CD14-positive monocyte (primary cell): ENCODE measurements around the gene STK32C. TPM values are rescaled to one million over a fixed set of nuclear protein-coding genes. Genes with fewer than 3 reads are reported as not detected.

Source experiments
- DNase-seq, 3 donors: peaks; one replicate each; pipeline ENCODE4 v3.0.0-alpha.2; 2011 to 2022
- H2AFZ ChIP-seq: 2 replicates; pipeline ENCODE4 v1.6.0; 2012; ENCODE audit warnings: mild to moderate bottlenecking, low read depth, low read length, inconsistent platforms; ENCODE audit not compliant: insufficient read depth, poor library complexity, severe bottlenecking
- H3K27ac ChIP-seq, 2 donors: 1 replicate in 1 of 2; 2 replicates in 1 of 2; pipeline ENCODE4 v1.5.1; 2012 to 2013; ENCODE audit warnings: low read length in 2 of 2, control low read depth in 1 of 2, inconsistent platforms in 1 of 2, low read depth in 1 of 2, mild to moderate bottlenecking in 1 of 2
- H3K27me3 ChIP-seq, 2 donors: one replicate each; pipeline versions ENCODE4 v1.6.0 to v1.6.1; 2011 to 2013; ENCODE audit warnings: low read length in 2 of 2; ENCODE audit not compliant: control insufficient read depth in 2 of 2, insufficient read depth in 2 of 2
- H3K36me3 ChIP-seq, 2 donors: replicated peaks in 1 of 2; 1 replicate in 1 of 2; 2 replicates in 1 of 2; pipeline versions ENCODE4 v1.5.1 to v1.6.1; 2012 to 2013; ENCODE audit warnings: low read length in 2 of 2, control low read depth in 1 of 2, inconsistent platforms in 1 of 2, mild to moderate bottlenecking in 1 of 2; ENCODE audit not compliant: insufficient read depth in 2 of 2, control insufficient read depth in 1 of 2
- H3K4me1 ChIP-seq, 2 donors: 1 replicate in 1 of 2; 2 replicates in 1 of 2; pipeline versions ENCODE4 v1.5.1 to v1.6.1; 2012 to 2013; ENCODE audit warnings: low read length in 2 of 2, control low read depth in 1 of 2, inconsistent platforms in 1 of 2, mild to moderate bottlenecking in 1 of 2, moderate library complexity in 1 of 2; ENCODE audit not compliant: insufficient read depth in 2 of 2, control insufficient read depth in 1 of 2
- H3K4me2 ChIP-seq: replicated peaks from 2 replicates; pipeline ENCODE3; 2012; ENCODE audit warnings: low read length, moderate library complexity, mild to moderate bottlenecking; ENCODE audit not compliant: poor library complexity, severe bottlenecking; ENCODE audit errors: extremely low read depth
- H3K4me3 ChIP-seq, 3 experiments: fragments of 200-600 bp in 1 of 3; sonication (generic) in 1 of 3; replicated peaks in 1 of 3; 1 replicate in 2 of 3; 2 replicates in 1 of 3; pipeline ENCODE4 v1.5.1; 2011 to 2013; ENCODE audit warnings: low read length in 3 of 3, mild to moderate bottlenecking in 3 of 3, control low read depth in 2 of 3, low read depth in 2 of 3, inconsistent platforms in 1 of 3, moderate library complexity in 1 of 3
- H3K79me2 ChIP-seq: 2 replicates; pipeline ENCODE4 v1.6.0; 2012; ENCODE audit warnings: mild to moderate bottlenecking, control low read depth, inconsistent platforms, low read length, moderate library complexity; ENCODE audit not compliant: insufficient read depth
- H3K9ac ChIP-seq: 2 replicates; pipeline ENCODE4 v1.6.0; 2017; ENCODE audit warnings: low read length, mild to moderate bottlenecking; ENCODE audit not compliant: insufficient read depth, poor library complexity, severe bottlenecking
- H3K9me3 ChIP-seq, 2 donors: replicated peaks in 1 of 2; 1 replicate in 1 of 2; 2 replicates in 1 of 2; pipeline versions ENCODE4 v1.5.1 to v1.6.1; 2012 to 2013; ENCODE audit warnings: low read length in 2 of 2, control low read depth in 1 of 2; ENCODE audit not compliant: control insufficient read depth in 1 of 2, insufficient read depth in 1 of 2
- H4K20me1 ChIP-seq: 2 replicates; pipeline ENCODE4 v1.6.0; 2012; ENCODE audit warnings: mild to moderate bottlenecking, low read length, control low read depth, moderate library complexity; ENCODE audit not compliant: insufficient read depth
- H3K27ac Mint-ChIP-seq, 7 donors: one replicate each; pipeline ENCODE4 v1.8.0; 2020; ENCODE audit warnings: mild to moderate bottlenecking in 7 of 7, mixed read lengths in 7 of 7, moderate library complexity in 6 of 7, inconsistent platforms in 2 of 7
- H3K27me3 Mint-ChIP-seq, 3 donors: one replicate each; pipeline ENCODE4 v1.8.0; 2021 to 2022; ENCODE audit warnings: low read depth in 3 of 3, mild to moderate bottlenecking in 3 of 3, mixed read lengths in 3 of 3, moderate library complexity in 3 of 3, inconsistent platforms in 1 of 3
- H3K36me3 Mint-ChIP-seq, 2 donors: one replicate each; pipeline ENCODE4 v1.8.0; 2020; ENCODE audit warnings: mixed read lengths in 2 of 2, inconsistent platforms in 1 of 2, mild to moderate bottlenecking in 1 of 2
- H3K4me1 Mint-ChIP-seq: one replicate; pipeline ENCODE4 v1.8.0; 2020; ENCODE audit warnings: mild to moderate bottlenecking, mixed read lengths
- H3K4me3 Mint-ChIP-seq, 2 donors: one replicate each; pipeline ENCODE4 v1.8.0; 2020; ENCODE audit warnings: mild to moderate bottlenecking in 2 of 2, mixed read lengths in 2 of 2, moderate library complexity in 1 of 2
- H3K9me3 Mint-ChIP-seq, 7 donors: one replicate each; pipeline ENCODE4 v1.8.0; 2020 to 2022; ENCODE audit warnings: mixed read lengths in 7 of 7, mild to moderate bottlenecking in 6 of 7, moderate library complexity in 6 of 7, inconsistent platforms in 2 of 7
- WGBS: methylation state at CpG from one replicate; pipeline ENCODE4 v1.1.5; 2013; ENCODE audit warnings: missing lambda C conversion rate; ENCODE audit not compliant: insufficient coverage; 5-methylcytosine and 5-hydroxymethylcytosine counted together
- intact Hi-C, 2 donors: fragments of 100-400 bp; cut with micrococcal nuclease; formaldehyde crosslinking; loops; one replicate each; pipeline versions ENCODE4 v1.15.0 to v1.15.1; 2023
- polyA plus RNA-seq, 3 donors: library from polyadenylated mRNA; depleted of rRNA in 1 of 3; unstranded in 2 of 3; stranded (reverse) in 1 of 3; fragments of 300-500 nt in 2 of 3; fragments of >200 nt in 1 of 3; fragmentation: Illumina TruSeq in 2 of 3; gene quantifications; 1 replicate in 2 of 3; 2 replicates in 1 of 3; pipeline ENCODE4 v1.2.3, GENCODE V29; 2012 to 2021
- TF ChIP-seq, protein P1 (sequence below): fragments of 200-600 bp; IDR thresholded peaks from one replicate; pipeline ENCODE4 v1.8.0; 2022; ENCODE audit warnings: antibody characterized with exemption, mild to moderate bottlenecking

Gene STK32C
- polyA plus RNA-seq, 3 donors = 13.6 to 22.8 (median 18.4) TPM

DNA sequence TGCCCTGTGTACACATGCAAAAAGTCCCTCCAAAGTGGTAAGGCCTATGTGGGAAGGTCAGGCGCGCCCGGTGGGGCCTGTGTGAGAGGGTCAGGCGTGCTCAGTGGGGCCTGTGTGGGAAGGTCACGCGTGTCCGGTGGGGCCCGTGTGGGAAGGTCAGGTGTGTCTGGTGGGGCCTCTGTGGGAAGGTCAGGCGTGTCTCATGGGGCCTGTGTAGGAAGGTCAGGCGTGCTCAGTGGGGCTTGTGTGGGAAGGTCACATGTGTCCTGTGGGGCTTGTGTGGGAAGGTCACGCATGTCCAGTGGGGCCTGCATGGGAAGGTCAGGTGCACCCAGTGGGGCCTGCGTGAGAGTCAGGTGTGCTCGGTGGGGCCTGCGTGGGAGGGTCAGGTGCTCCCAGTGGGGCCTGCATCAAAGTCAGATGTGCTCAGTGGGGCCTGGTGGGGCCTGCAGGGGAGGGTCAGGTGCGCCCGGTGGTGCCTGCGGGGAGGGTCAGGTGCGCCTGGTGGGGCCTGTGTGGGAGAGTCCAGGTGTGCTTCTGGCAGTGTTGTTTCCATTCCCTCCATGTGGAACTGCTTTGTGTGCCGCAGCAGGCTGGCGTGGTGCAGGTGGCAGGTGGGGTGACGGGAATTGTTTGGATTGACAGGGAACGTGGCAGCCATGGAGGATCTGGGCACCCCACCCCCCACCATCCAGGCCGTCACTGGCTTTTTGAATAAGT, 39.6 kb upstream of the STK32C start:
- no peaks in the 10 kb centered on the region for H3K79me2 ChIP-seq
- H3K4me3 ChIP-seq = no peak overlapping the region
- Mint-ChIP-seq H3K27me3 (peaks cover 0 to 2% (median 2%) of the 10 kb centered on the region in 3 donors), H3K4me1 (no peaks in the 10 kb centered on the region), H3K27ac (no peak overlapping the region), H3K4me3 (no peak overlapping the region), H3K36me3 (peaks cover 61 to 64% of the 10 kb centered on the region in 2 donors), H3K9me3 (peaks cover 0 to 3% (median 0%) of the 10 kb centered on the region in 7 donors)
- WGBS = 94% methylated on average over 18 of the region's 23 CpGs
- no peak overlapping the region for H3K27ac ChIP-seq
- no peak for DNase-seq
- no peak overlapping the region for H2AFZ ChIP-seq
- no peaks in the 10 kb centered on the region for H3K27me3 ChIP-seq
- peaks cover 15 to 70% of the 10 kb centered on the region in 2 donors for H3K36me3 ChIP-seq
- TF ChIP-seq, protein P1, sequence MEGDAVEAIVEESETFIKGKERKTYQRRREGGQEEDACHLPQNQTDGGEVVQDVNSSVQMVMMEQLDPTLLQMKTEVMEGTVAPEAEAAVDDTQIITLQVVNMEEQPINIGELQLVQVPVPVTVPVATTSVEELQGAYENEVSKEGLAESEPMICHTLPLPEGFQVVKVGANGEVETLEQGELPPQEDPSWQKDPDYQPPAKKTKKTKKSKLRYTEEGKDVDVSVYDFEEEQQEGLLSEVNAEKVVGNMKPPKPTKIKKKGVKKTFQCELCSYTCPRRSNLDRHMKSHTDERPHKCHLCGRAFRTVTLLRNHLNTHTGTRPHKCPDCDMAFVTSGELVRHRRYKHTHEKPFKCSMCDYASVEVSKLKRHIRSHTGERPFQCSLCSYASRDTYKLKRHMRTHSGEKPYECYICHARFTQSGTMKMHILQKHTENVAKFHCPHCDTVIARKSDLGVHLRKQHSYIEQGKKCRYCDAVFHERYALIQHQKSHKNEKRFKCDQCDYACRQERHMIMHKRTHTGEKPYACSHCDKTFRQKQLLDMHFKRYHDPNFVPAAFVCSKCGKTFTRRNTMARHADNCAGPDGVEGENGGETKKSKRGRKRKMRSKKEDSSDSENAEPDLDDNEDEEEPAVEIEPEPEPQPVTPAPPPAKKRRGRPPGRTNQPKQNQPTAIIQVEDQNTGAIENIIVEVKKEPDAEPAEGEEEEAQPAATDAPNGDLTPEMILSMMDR = no peak
- intact Hi-C loops = no loop called here
- H3K4me1 ChIP-seq = no peaks in the 10 kb centered on the region
- H4K20me1 ChIP-seq = no peaks in the 10 kb centered on the region
- no peak overlapping the region for H3K9ac ChIP-seq
- H3K9me3 ChIP-seq = no peaks in the 10 kb centered on the region
- no peak overlapping the region for H3K4me2 ChIP-seq

DNA sequence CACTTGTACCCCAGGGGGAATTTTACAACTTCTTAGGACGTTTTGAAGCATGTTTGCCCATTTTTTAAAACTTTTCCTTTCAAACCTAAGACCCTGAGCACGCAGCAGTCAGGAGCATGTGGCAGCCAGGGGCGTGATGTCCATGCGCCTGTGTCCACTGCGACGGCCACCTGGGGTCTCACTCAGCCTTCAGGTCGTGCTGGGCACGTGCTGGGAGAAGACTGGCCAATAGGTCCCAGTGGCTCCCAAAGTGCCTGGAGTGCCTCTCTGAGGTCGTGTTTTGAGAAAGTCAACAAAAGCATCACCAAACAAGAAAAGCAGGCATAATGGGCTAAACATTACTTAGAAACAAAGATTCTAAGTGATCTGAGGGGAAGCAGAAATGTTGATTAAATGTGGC, 39.1 kb upstream of the STK32C start:
- H3K27ac Mint-ChIP-seq = no peak overlapping the region
- Histone ChIP-seq H3K9me3 (no peaks in the 10 kb centered on the region), H3K4me3 (no peak overlapping the region), H3K36me3 (peaks cover 15 to 73% of the 10 kb centered on the region in 2 donors), H3K79me2 (no peaks in the 10 kb centered on the region), H3K27me3 (no peaks in the 10 kb centered on the region), H3K9ac (no peak overlapping the region), H3K4me2 (no peak overlapping the region), H3K4me1 (no peaks in the 10 kb centered on the region), H3K27ac (no peak overlapping the region), H2AFZ (no peak overlapping the region), H4K20me1 (no peaks in the 10 kb centered on the region)
- H3K9me3 Mint-ChIP-seq = peaks cover 0 to 4% (median 0%) of the 10 kb centered on the region in 7 donors
- H3K27me3 Mint-ChIP-seq = peaks cover 0 to 2% (median 2%) of the 10 kb centered on the region in 3 donors
- H3K36me3 Mint-ChIP-seq = peaks cover 65 to 70% of the 10 kb centered on the region in 2 donors
- no peak overlapping the region for H3K4me3 Mint-ChIP-seq
- TF ChIP-seq, protein P1 = no peak
- DNase-seq = no peak
- no peaks in the 10 kb centered on the region for H3K4me1 Mint-ChIP-seq
- intact Hi-C loops = no loop called here
- WGBS = 98% methylated on average over 8 of the region's 9 CpGs
